Neural progenitor cell (in vitro differentiated cells): Measurements from ENCODE around the gene GOT2.

Experiments used
- EZH2phosphoT487 ChIP-seq: fragments of 200-600 bp; sonication (generic); IDR thresholded peaks from 2 replicates; pipeline ENCODE4 v1.6.1; 2017; ENCODE audit warnings: antibody characterized with exemption
- TF ChIP-seq, protein P1 (sequence below): fragments of 200-600 bp; sonication (generic); IDR thresholded peaks from 2 replicates; pipeline ENCODE4 v1.5.1; 2017; ENCODE audit warnings: antibody characterized with exemption, mild to moderate bottlenecking

- TF ChIP-seq, protein P1, sequence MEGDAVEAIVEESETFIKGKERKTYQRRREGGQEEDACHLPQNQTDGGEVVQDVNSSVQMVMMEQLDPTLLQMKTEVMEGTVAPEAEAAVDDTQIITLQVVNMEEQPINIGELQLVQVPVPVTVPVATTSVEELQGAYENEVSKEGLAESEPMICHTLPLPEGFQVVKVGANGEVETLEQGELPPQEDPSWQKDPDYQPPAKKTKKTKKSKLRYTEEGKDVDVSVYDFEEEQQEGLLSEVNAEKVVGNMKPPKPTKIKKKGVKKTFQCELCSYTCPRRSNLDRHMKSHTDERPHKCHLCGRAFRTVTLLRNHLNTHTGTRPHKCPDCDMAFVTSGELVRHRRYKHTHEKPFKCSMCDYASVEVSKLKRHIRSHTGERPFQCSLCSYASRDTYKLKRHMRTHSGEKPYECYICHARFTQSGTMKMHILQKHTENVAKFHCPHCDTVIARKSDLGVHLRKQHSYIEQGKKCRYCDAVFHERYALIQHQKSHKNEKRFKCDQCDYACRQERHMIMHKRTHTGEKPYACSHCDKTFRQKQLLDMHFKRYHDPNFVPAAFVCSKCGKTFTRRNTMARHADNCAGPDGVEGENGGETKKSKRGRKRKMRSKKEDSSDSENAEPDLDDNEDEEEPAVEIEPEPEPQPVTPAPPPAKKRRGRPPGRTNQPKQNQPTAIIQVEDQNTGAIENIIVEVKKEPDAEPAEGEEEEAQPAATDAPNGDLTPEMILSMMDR: no peak
- no peak for TF ChIP-seq EZH2phosphoT487
These were observed 55.4 kb downstream of the GOT2 start for GRCh38 chr16:58678716-58679115.
